Left cardiac atrium (tissue), 4 donors: Measurements from ENCODE around the gene KCNS1. TPM values are rescaled to one million over a fixed set of nuclear protein-coding genes. Genes with fewer than 3 reads are reported as not detected.
"Not testable (repeated sequence)": the region's sequence is repeated elsewhere in the genome, so short reads cannot be mapped to it uniquely, and the experiment has no call there.

ENCODE experiments used
- ATAC-seq, 2 donors: fragments of 200-7000 bp; cut with Tn5 transposase; one replicate each; pipeline ENCODE4 v1.9.1; 2020; ENCODE audit warnings: mild to moderate bottlenecking in 2 of 2, moderate library complexity in 2 of 2
- DNase-seq: peaks from one replicate; pipeline ENCODE4 v3.0.0-alpha.2; 2020
- intact Hi-C, 2 donors: fragments of 100-400 bp; cut with DNase I; formaldehyde crosslinking; loops; one replicate each; pipeline versions ENCODE4 v1.14.1 to v1.15.1; 2022 to 2023
- long read RNA-seq: library from polyadenylated mRNA; unstranded; transcript quantifications from one replicate; pipeline ENCODE4 v2.0.0, GENCODE V29; 2021
- total RNA-seq, 2 donors: library from RNA; stranded (reverse); fragmentation: NEBNext Ultra II Directional; extraction: Animal tissue kit (Norgen Biotek cat#: 25700); gene quantifications; one replicate each; pipeline ENCODE4 v1.2.1, GENCODE V29; 2021
- donor health status: DM: no; HTN: yes; CAD: no.
- donor health status: DM: no; HTN: yes; CAD: no; lungs with severe emphysema.
- donor health status: DM: yes; HTN: yes; CAD: no.
- donor health status: Dilated cardiomyopathy.

The KCNS1 gene
- total RNA-seq, result under 1 TPM; 0.21 TPM
- long read RNA-seq, result 0 reads

- peak in 1 of 2 donors; percentile 40 for ATAC-seq
- DNase-seq, result no peak
- intact Hi-C loops, result no loop called here
Measured at GRCh38 chr20:45100563-45101245, at the start of gene KCNS1. Gene KCNS1, minus strand, starts transcription at chr20:45101127. Its CDS starts 1,891 bp downstream, at chr20:45099236.

- DNase-seq, result no peak
- no peak for ATAC-seq
- intact Hi-C loops, result no loop called here
Measured at GRCh38 chr20:45149062-45149461, 48.1 kb upstream of the KCNS1 start.

- ATAC-seq, result no peak
- DNase-seq, result no peak
Measured at GRCh38 chr20:45140836-45141235, 39.9 kb upstream of the KCNS1 start.

GRCh38 chr20:45139733-45140375, 38.9 kb upstream of the KCNS1 start:
- intact Hi-C loops, result loop anchor here in 1 of 2 donors (10.0 kb wide), 1 partner anchor 135 kb away; no protein-coding TSS in a partner anchor
- ATAC-seq, result not testable (repeated sequence)

More at GRCh38 chr20:45140836-45141235, 39.9 kb upstream of the KCNS1 start:
- intact Hi-C loops, result no loop called here

GRCh38 chr20:45138561-45139300, 37.8 kb upstream of the KCNS1 start:
- intact Hi-C loops, result loop anchor here in 1 of 2 donors (10.0 kb wide), 1 partner anchor 136 kb away; no protein-coding TSS in a partner anchor
- no peak for ATAC-seq
- peak; percentile 36 for DNase-seq

More at GRCh38 chr20:45139733-45140375, 38.9 kb upstream of the KCNS1 start:
- not testable (repeated sequence) for DNase-seq

GRCh38 chr20:45136911-45137310, 36.0 kb upstream of the KCNS1 start:
- intact Hi-C loops, result loop anchor here in 1 of 2 donors (10.0 kb wide), 1 partner anchor 138 kb away; no protein-coding TSS in a partner anchor
- no peak for DNase-seq
- no peak for ATAC-seq

- intact Hi-C loops, result no loop called here
- ATAC-seq, result peak in 1 of 2 donors; percentile 85
- no peak for DNase-seq
Measured at GRCh38 chr20:45128099-45128498, 27.2 kb upstream of the KCNS1 start.

GRCh38 chr20:45124365-45124764, 23.4 kb upstream of the KCNS1 start, which contains the start of gene WFDC12:
Gene WFDC12, minus strand, starts transcription at chr20:45124465. Its CDS starts 18 bp downstream, at chr20:45124447.
- no peak for ATAC-seq
- intact Hi-C loops, result no loop called here
- DNase-seq, result no peak

- ATAC-seq, result no peak
- no peak for DNase-seq
- intact Hi-C loops, result no loop called here
Measured at GRCh38 chr20:45121388-45121787, 20.5 kb upstream of the KCNS1 start.

- intact Hi-C loops, result no loop called here
- DNase-seq (no peak), ATAC-seq (no peak)
Measured at GRCh38 chr20:45119556-45120266, 18.8 kb upstream of the KCNS1 start.

GRCh38 chr20:45118028-45118427, 17.1 kb upstream of the KCNS1 start:
- DNase-seq (no peak), ATAC-seq (no peak)
- intact Hi-C loops, result no loop called here

- ATAC-seq, result no peak
- no peak for DNase-seq
- intact Hi-C loops, result no loop called here
Measured at GRCh38 chr20:45117581-45117980, 16.7 kb upstream of the KCNS1 start.

GRCh38 chr20:45115829-45116228, 14.9 kb upstream of the KCNS1 start:
- ATAC-seq (no peak), DNase-seq (no peak)
- intact Hi-C loops, result no loop called here

GRCh38 chr20:45115386-45115774, 14.5 kb upstream of the KCNS1 start:
- no peak for ATAC-seq
- DNase-seq, result no peak
- intact Hi-C loops, result no loop called here

- no peak for ATAC-seq
- intact Hi-C loops, result no loop called here
- no peak for DNase-seq
Measured at GRCh38 chr20:45114465-45115385, 13.8 kb upstream of the KCNS1 start, which contains the start of gene WFDC5. Gene WFDC5, minus strand, starts transcription at chr20:45115174. Its CDS starts 91 bp downstream, at chr20:45115083.

- intact Hi-C loops, result no loop called here
- ATAC-seq, result no peak
- no peak for DNase-seq
Measured at GRCh38 chr20:45113865-45114264, 12.9 kb upstream of the KCNS1 start.

- ATAC-seq (no peak), DNase-seq (no peak)
- intact Hi-C loops, result no loop called here
Measured at GRCh38 chr20:45112754-45113153, 11.8 kb upstream of the KCNS1 start.
